HCT116 (cell line): Measurements from ENCODE around the gene PLCG2. TPM values are rescaled to one million over a fixed set of nuclear protein-coding genes. Genes with fewer than 3 reads are reported as not detected.
A peak's percentile ranks its signal among the peaks of the same experiment; 100 is the strongest.

Experiments used
- ATAC-seq: fragments of 200-7000 bp; cut with Tn5 transposase; 2 replicates; pipeline ENCODE4 v1.9.1; 2020; ENCODE audit warnings: mild to moderate bottlenecking, moderate library complexity
- BruUV-seq: library from RNA; stranded (reverse); fragments of 400-500 nt; replicated peaks from 2 replicates; lab custom pipeline; 2021; lab: Mats Ljungman, UMichigan
- CTCF ChIA-PET: fragments of 300-600 bp; sonication (Branson Sonifier 250); formaldehyde crosslinking; loops from one replicate; lab custom pipeline; 2021; ENCODE audit warnings: antibody characterized with exemption; lab: Charles Lee
- POLR2A ChIA-PET: fragments of 300-600, 350-600 bp; sonication (Branson Sonifier 250); formaldehyde crosslinking; loops from one replicate; lab custom pipeline; 2021; ENCODE audit warnings: antibody characterized with exemption; lab: Charles Lee
- RAD21 ChIA-PET, 2 experiments: fragments of 300-600 bp; sonication (Branson Sonifier 250); formaldehyde crosslinking; loops; one replicate each; lab custom pipeline; 2023; ENCODE audit warnings: low total read pairs in 2 of 2; ENCODE audit not compliant: uncharacterized antibody in 2 of 2, unreplicated experiment in 2 of 2, low non-redundant PET in 1 of 2; lab: Charles Lee
- DNase-seq: peaks from one replicate; pipeline ENCODE4 v3.0.0-alpha.2; 2010; ENCODE audit warnings: low read depth, low spot score
- H2AFZ ChIP-seq: fragments of 200-600 bp; shearing (Covaris generic), sonication (generic); 2 replicates; pipeline ENCODE4 v1.6.1; 2017; ENCODE audit warnings: low read depth, mixed run types, mixed read lengths, antibody characterized with exemption, low read length; ENCODE audit not compliant: poor library complexity, severe bottlenecking
- H3K27ac ChIP-seq: 2 replicates; pipeline ENCODE4 v1.5.1; 2012; ENCODE audit warnings: low read depth, low read length
- H3K27me3 ChIP-seq: fragments of 200-600 bp; sonication (generic); 2 replicates; pipeline ENCODE4 v1.6.1; 2016; ENCODE audit warnings: mixed run types, low read length, mixed read lengths; ENCODE audit not compliant: insufficient read depth
- H3K36me3 ChIP-seq, 2 experiments: fragments of 200-500 bp in 1 of 2; fragments of 200-600 bp in 1 of 2; sonication (Bioruptor generic) in 1 of 2; sonication (generic) in 1 of 2; 2 replicates each; pipeline versions ENCODE4 v1.5.1 to v1.6.1; 2014 to 2016; ENCODE audit warnings: low read length in 2 of 2, inconsistent platforms in 1 of 2, mixed read lengths in 1 of 2, mixed run types in 1 of 2; ENCODE audit not compliant: insufficient read depth in 2 of 2, control insufficient read depth in 1 of 2
- H3K4me1 ChIP-seq, 2 experiments: fragments of 200-600 bp in 1 of 2; sonication (generic) in 1 of 2; 2 replicates each; pipeline versions ENCODE4 v1.5.1 to v1.6.1; 2012 to 2017; ENCODE audit warnings: low read length in 2 of 2, inconsistent platforms in 1 of 2, mild to moderate bottlenecking in 1 of 2, mixed read lengths in 1 of 2, mixed run types in 1 of 2, moderate library complexity in 1 of 2; ENCODE audit not compliant: insufficient read depth in 2 of 2, control insufficient read depth in 1 of 2
- H3K4me2 ChIP-seq: fragments of 200-600 bp; sonication (generic); 2 replicates; pipeline ENCODE4 v1.6.1; 2017; ENCODE audit warnings: mixed run types, low read length, mixed read lengths
- H3K4me3 ChIP-seq, 2 experiments: fragments of 200-600 bp in 1 of 2; sonication (generic) in 1 of 2; replicated peaks in 1 of 2; 2 replicates each; pipeline ENCODE4 v1.5.1; 2011 to 2016; ENCODE audit warnings: low read length in 2 of 2, control low read depth in 1 of 2, low read depth in 1 of 2, mild to moderate bottlenecking in 1 of 2, mixed read lengths in 1 of 2, mixed run types in 1 of 2
- H3K79me2 ChIP-seq: fragments of 200-600 bp; sonication (generic); 2 replicates; pipeline ENCODE4 v1.6.1; 2017; ENCODE audit warnings: mild to moderate bottlenecking, mixed run types, low read length, moderate library complexity, mixed read lengths; ENCODE audit not compliant: insufficient read depth
- H3K9ac ChIP-seq: fragments of 200-600 bp; sonication (generic); 2 replicates; pipeline ENCODE4 v1.6.1; 2016; ENCODE audit warnings: low read length, mixed read lengths
- H3K9me2 ChIP-seq: fragments of 200-600 bp; sonication (generic), shearing (Covaris generic); 2 replicates; pipeline ENCODE4 v1.6.1; 2017; ENCODE audit warnings: mixed run types, mild to moderate bottlenecking, moderate library complexity; ENCODE audit not compliant: insufficient read depth
- H3K9me3 ChIP-seq, 2 experiments: fragments of 200-500 bp in 1 of 2; fragments of 200-600 bp in 1 of 2; sonication (Bioruptor generic) in 1 of 2; sonication (generic) in 1 of 2; 2 replicates each; pipeline ENCODE4 v1.6.1; 2014 to 2017; ENCODE audit warnings: low read length in 2 of 2, mixed read lengths in 2 of 2, inconsistent platforms in 1 of 2, low read depth in 1 of 2, mild to moderate bottlenecking in 1 of 2, mixed run types in 1 of 2, moderate library complexity in 1 of 2; ENCODE audit not compliant: control insufficient read depth in 1 of 2, insufficient read depth in 1 of 2
- H4K20me1 ChIP-seq: fragments of 200-600 bp; sonication (generic), shearing (Covaris generic); 2 replicates; pipeline ENCODE4 v1.6.1; 2017; ENCODE audit warnings: mixed run types, mild to moderate bottlenecking, moderate library complexity; ENCODE audit not compliant: insufficient read depth
- ATF3 ChIP-seq: IDR thresholded peaks from 2 replicates; pipeline ENCODE4 v1.6.1; 2012
- CEBPB ChIP-seq: IDR thresholded peaks from 2 replicates; pipeline ENCODE4 v1.6.1; 2012; ENCODE audit warnings: low read depth
- EZH2 ChIP-seq: fragments of 200-600 bp; sonication (generic); IDR thresholded peaks from 2 replicates; pipeline ENCODE4 v1.6.1; 2017; ENCODE audit warnings: antibody characterized with exemption, mixed run types
- JUND ChIP-seq: IDR thresholded peaks from 2 replicates; pipeline ENCODE4 v1.6.1; 2012
- RAD21 ChIP-seq: IDR thresholded peaks from 2 replicates; pipeline ENCODE4 v1.6.1; 2012; ENCODE audit warnings: low read depth, mild to moderate bottlenecking
- REST ChIP-seq: IDR thresholded peaks from 2 replicates; pipeline ENCODE4 v1.6.1; 2012; ENCODE audit warnings: low read depth
- SIN3A ChIP-seq: IDR thresholded peaks from 2 replicates; pipeline ENCODE4 v1.6.1; 2012; ENCODE audit warnings: low read depth
- SRF ChIP-seq: IDR thresholded peaks from 2 replicates; pipeline ENCODE4 v1.6.1; 2012; ENCODE audit warnings: low read depth
- ZNF274 ChIP-seq: fragments of 200-500 bp; sonication (Bioruptor generic); IDR thresholded peaks from 2 replicates; pipeline ENCODE4 v1.6.1; 2014; ENCODE audit warnings: mild to moderate bottlenecking, low read depth, low read length, inconsistent platforms
- intact Hi-C: fragments of 100-400 bp; cut with micrococcal nuclease; formaldehyde crosslinking; loops from 2 replicates; pipeline ENCODE4 v1.10.0; 2022
- total RNA-seq: library from RNA; stranded (reverse); gene quantifications from one replicate; pipeline ENCODE4 v1.2.1, GENCODE V29; 2021; ENCODE audit not compliant: unreplicated experiment
- TF ChIP-seq, protein P1 (sequence below): IDR thresholded peaks from 2 replicates; pipeline ENCODE4 v1.6.1; 2011; ENCODE audit warnings: mild to moderate bottlenecking, low read length, moderate library complexity; ENCODE audit not compliant: insufficient replicate concordance; ENCODE audit errors: extremely low read depth

Gene PLCG2
- total RNA-seq, 1 experiment from 2014 or later: 31.2 TPM

- H3K4me1 ChIP-seq: peaks cover 11 to 49% of the 10 kb centered on the region in 2 experiments
- H3K9me3 ChIP-seq: no peaks in the 10 kb centered on the region
- H3K79me2 ChIP-seq: no peaks in the 10 kb centered on the region
- no peaks in the 10 kb centered on the region for H3K36me3 ChIP-seq
- RAD21 ChIA-PET: no interaction called here
- DNase-seq: no peak
- H3K9ac ChIP-seq: no peak overlapping the region
- H3K4me3 ChIP-seq: no peak overlapping the region
- no peak overlapping the region for H2AFZ ChIP-seq
- no TSS peak for BruUV-seq
- H3K27me3 ChIP-seq: no peaks in the 10 kb centered on the region
- H3K27ac ChIP-seq: no peak overlapping the region
- no peaks in the 10 kb centered on the region for H3K9me2 ChIP-seq
- intact Hi-C loops: no loop called here
- no peak for TF ChIP-seq EZH2
- TF ChIP-seq REST: no peak
- TF ChIP-seq ZNF274: no peak
- no peak for TF ChIP-seq SRF
- TF ChIP-seq CEBPB: no peak
- TF ChIP-seq, protein P1, sequence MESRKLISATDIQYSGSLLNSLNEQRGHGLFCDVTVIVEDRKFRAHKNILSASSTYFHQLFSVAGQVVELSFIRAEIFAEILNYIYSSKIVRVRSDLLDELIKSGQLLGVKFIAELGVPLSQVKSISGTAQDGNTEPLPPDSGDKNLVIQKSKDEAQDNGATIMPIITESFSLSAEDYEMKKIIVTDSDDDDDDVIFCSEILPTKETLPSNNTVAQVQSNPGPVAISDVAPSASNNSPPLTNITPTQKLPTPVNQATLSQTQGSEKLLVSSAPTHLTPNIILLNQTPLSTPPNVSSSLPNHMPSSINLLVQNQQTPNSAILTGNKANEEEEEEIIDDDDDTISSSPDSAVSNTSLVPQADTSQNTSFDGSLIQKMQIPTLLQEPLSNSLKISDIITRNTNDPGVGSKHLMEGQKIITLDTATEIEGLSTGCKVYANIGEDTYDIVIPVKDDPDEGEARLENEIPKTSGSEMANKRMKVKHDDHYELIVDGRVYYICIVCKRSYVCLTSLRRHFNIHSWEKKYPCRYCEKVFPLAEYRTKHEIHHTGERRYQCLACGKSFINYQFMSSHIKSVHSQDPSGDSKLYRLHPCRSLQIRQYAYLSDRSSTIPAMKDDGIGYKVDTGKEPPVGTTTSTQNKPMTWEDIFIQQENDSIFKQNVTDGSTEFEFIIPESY: no peak
- TF ChIP-seq JUND: no peak
- no peak for TF ChIP-seq ATF3
- no peak for TF ChIP-seq SIN3A
- no peak for TF ChIP-seq RAD21
- no peak for ATAC-seq
- H4K20me1 ChIP-seq: no peaks in the 10 kb centered on the region; the same call in 1 of the 2 replicates
- CTCF ChIA-PET: no interaction called here
- peak overlapping the region; percentile 58 for H3K4me2 ChIP-seq
- POLR2A ChIA-PET: interaction anchor here (0.7 kb wide), 1 partner anchor 10 kb away, joined by 3 read pairs; no protein-coding TSS in a partner anchor
Observed at GRCh38 chr16:81837312-81837751, 58.2 kb downstream of the PLCG2 start.
